B cell (primary cell): ENCODE results near the gene BPIFB6. TPM values are rescaled to one million over a fixed set of nuclear protein-coding genes. Genes with fewer than 3 reads are reported as not detected.

Experiments
- ATAC-seq: fragments of 200-7000 bp; cut with Tn5 transposase; one replicate; pipeline ENCODE4 v1.10.0; 2021; ENCODE audit warnings: low read depth, mild to moderate bottlenecking, moderate number of reproducible peaks, moderate library complexity
- CTCF ChIA-PET: fragments of 350-600 bp; sonication (Branson Sonifier 250); formaldehyde crosslinking; loops from one replicate; lab custom pipeline; 2021; ENCODE audit warnings: antibody characterized with exemption, inconsistent platforms; lab: Charles Lee
- POLR2A ChIA-PET: fragments of 350-600 bp; sonication (Branson Sonifier 250); formaldehyde crosslinking; loops from one replicate; lab custom pipeline; 2021; ENCODE audit warnings: antibody characterized with exemption; lab: Charles Lee
- DNase-seq: peaks from one replicate; pipeline ENCODE4 v3.0.0; 2013
- H2AFZ ChIP-seq: 2 replicates; pipeline ENCODE4 v1.6.1; 2012; ENCODE audit warnings: mild to moderate bottlenecking, low read depth, low read length; ENCODE audit not compliant: insufficient read depth, poor library complexity, severe bottlenecking
- H3K27ac ChIP-seq, 2 donors: 1 replicate in 1 of 2; 2 replicates in 1 of 2; pipeline ENCODE4 v1.5.1; 2012 to 2013; ENCODE audit warnings: low read length in 2 of 2, mild to moderate bottlenecking in 2 of 2, moderate library complexity in 1 of 2
- H3K27me3 ChIP-seq, 4 experiments: fragments of 200-600 bp in 1 of 4; sonication (generic) in 1 of 4; replicated peaks in 1 of 4; 1 replicate in 2 of 4; 2 replicates in 2 of 4; pipeline versions ENCODE4 v1.6.1 to v1.7.0; 2013 to 2016; ENCODE audit warnings: low read length in 3 of 4, mild to moderate bottlenecking in 2 of 4, mixed read lengths in 1 of 4, moderate library complexity in 1 of 4; ENCODE audit not compliant: insufficient read depth in 4 of 4, control insufficient read depth in 3 of 4; ENCODE audit errors: control extremely low read depth in 1 of 4
- H3K36me3 ChIP-seq, 2 experiments: replicated peaks in 1 of 2; 1 replicate in 1 of 2; 2 replicates in 1 of 2; pipeline versions ENCODE4 v1.6.1 to v1.7.1; 2013; ENCODE audit warnings: low read length in 1 of 2; ENCODE audit not compliant: insufficient read depth in 2 of 2, control insufficient read depth in 1 of 2; ENCODE audit errors: control extremely low read depth in 1 of 2, extremely low read depth in 1 of 2
- H3K4me1 ChIP-seq, 2 donors: fragments of 200-600 bp in 1 of 2; sonication (generic) in 1 of 2; 1 replicate in 1 of 2; 2 replicates in 1 of 2; pipeline versions ENCODE4 v1.5.1 to v1.6.1; 2013 to 2017; ENCODE audit warnings: low read length in 2 of 2; ENCODE audit not compliant: control insufficient read depth in 2 of 2, insufficient read depth in 2 of 2
- H3K4me2 ChIP-seq: replicated peaks from 2 replicates; pipeline ENCODE3; 2012; ENCODE audit warnings: mild to moderate bottlenecking, low read depth, low read length; ENCODE audit not compliant: poor library complexity, severe bottlenecking
- H3K4me3 ChIP-seq, 5 experiments: fragments of 200-600 bp in 1 of 5; sonication (generic) in 1 of 5; 1 replicate in 3 of 5; 2 replicates in 2 of 5; pipeline versions ENCODE4 v1.5.1 to v1.7.0; 2011 to 2016; ENCODE audit warnings: low read length in 4 of 5, mild to moderate bottlenecking in 4 of 5, low read depth in 2 of 5, control low read depth in 1 of 5, moderate library complexity in 1 of 5; ENCODE audit not compliant: insufficient read depth in 1 of 5; ENCODE audit errors: control extremely low read depth in 1 of 5, extremely low read depth in 1 of 5
- H3K79me2 ChIP-seq: fragments of 200-600 bp; sonication (generic); one replicate; pipeline ENCODE4 v1.6.0; 2016; ENCODE audit warnings: low read length; ENCODE audit not compliant: control insufficient read depth, insufficient read depth
- H3K9ac ChIP-seq: fragments of 200-600 bp; sonication (generic); 2 replicates; pipeline ENCODE4 v1.6.1; 2017; ENCODE audit warnings: mild to moderate bottlenecking, low read length, moderate library complexity
- H3K9me3 ChIP-seq, 3 donors: one replicate each; pipeline versions ENCODE4 v1.6.1 to v1.7.1; 2013; ENCODE audit warnings: low read length in 2 of 3; ENCODE audit not compliant: control insufficient read depth in 2 of 3, insufficient read depth in 1 of 3; ENCODE audit errors: control extremely low read depth in 1 of 3
- H4K20me1 ChIP-seq: 2 replicates; pipeline ENCODE4 v1.6.0; 2012; ENCODE audit warnings: mild to moderate bottlenecking, low read length; ENCODE audit not compliant: insufficient read depth, control insufficient read depth, poor library complexity, severe bottlenecking
- H3K27ac Mint-ChIP-seq: one replicate; pipeline ENCODE4 v1.8.0; 2021; ENCODE audit warnings: mixed read lengths
- H3K27me3 Mint-ChIP-seq: one replicate; pipeline ENCODE4 v1.8.0; 2021; ENCODE audit warnings: mixed read lengths
- H3K4me1 Mint-ChIP-seq: one replicate; pipeline ENCODE4 v1.8.0; 2021; ENCODE audit warnings: mixed read lengths
- H3K4me3 Mint-ChIP-seq: one replicate; pipeline ENCODE4 v1.8.0; 2021; ENCODE audit warnings: mixed read lengths
- H3K9me3 Mint-ChIP-seq: one replicate; pipeline ENCODE4 v1.8.0; 2022; ENCODE audit warnings: mixed read lengths; ENCODE audit not compliant: insufficient read depth
- EZH2 ChIP-seq: IDR thresholded peaks from 2 replicates; pipeline ENCODE4 v1.6.1; 2012; ENCODE audit warnings: borderline replicate concordance, low read depth, mild to moderate bottlenecking, moderate library complexity, low read length; ENCODE audit not compliant: insufficient read depth, poor library complexity, severe bottlenecking
- WGBS: methylation state at CpG from one replicate; pipeline ENCODE4 v1.1.5; 2013; ENCODE audit warnings: missing lambda C conversion rate; ENCODE audit not compliant: insufficient coverage; 5-methylcytosine and 5-hydroxymethylcytosine counted together
- intact Hi-C: fragments of 100-400 bp; cut with micrococcal nuclease; formaldehyde crosslinking; loops from one replicate; pipeline ENCODE4 v1.10.0; 2022
- polyA plus RNA-seq: library from polyadenylated mRNA; depleted of rRNA; stranded (reverse); fragments of >200 nt; gene quantifications from 2 replicates; pipeline ENCODE4 v1.2.3, GENCODE V29; 2012
- total RNA-seq, 2 donors: library from RNA; stranded (reverse); fragments of 120-200 nt in 1 of 2; gene quantifications; 1 replicate in 1 of 2; 2 replicates in 1 of 2; pipeline versions ENCODE4 v1.2.3 to v1.2.4, GENCODE V29; 2013 to 2022
- TF ChIP-seq, protein P1 (sequence below): fragments of 200-600 bp; IDR thresholded peaks from one replicate; pipeline ENCODE4 v1.8.0; 2022; ENCODE audit warnings: antibody characterized with exemption, mild to moderate bottlenecking

BPIFB6 gene
- total and polyA plus RNA-seq, 2 donors (not counting 1 experiment from before 2014, with no cell fraction given): not detected

DNA sequence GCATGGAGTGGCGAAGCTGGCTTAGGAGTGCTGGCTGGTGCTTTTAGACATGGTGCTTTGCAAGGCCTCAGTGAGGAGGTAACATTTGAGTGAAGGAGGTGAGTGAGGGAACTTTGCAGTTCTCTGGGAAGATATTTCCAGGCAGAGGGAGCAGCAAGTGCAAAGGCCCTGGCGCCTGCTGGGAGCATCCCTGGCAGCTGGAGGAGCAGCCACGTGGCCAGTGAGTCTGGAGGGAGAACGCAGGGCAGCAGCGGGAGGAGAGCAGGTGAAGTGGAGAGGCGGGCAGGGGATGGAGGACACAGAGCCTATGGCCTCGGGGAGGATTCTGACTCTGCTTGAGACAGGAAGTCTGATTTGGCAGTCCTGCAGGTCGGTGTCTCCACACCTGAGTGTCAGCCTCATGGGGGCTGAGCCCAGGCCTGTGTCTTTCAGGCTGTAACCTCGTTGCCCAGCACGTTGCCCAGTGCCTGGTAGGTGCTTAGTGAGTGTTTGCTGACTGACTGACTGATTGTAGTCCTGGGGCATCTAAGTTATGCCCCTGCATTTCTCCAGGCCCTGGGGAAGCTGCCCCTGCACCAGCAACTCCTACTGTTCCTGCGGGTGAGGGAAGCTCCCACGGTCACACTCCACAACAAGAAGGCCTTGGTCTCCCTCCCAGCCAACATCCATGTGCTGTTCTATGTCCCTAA lies 36.9 kb downstream of the BPIFB6 start:
- H2AFZ ChIP-seq: no peak overlapping the region
- peaks cover 7% of the 10 kb centered on the region for H3K27me3 Mint-ChIP-seq
- POLR2A ChIA-PET: no interaction called here
- ATAC-seq (no peak), DNase-seq (no peak)
- no peaks in the 10 kb centered on the region for H3K36me3 ChIP-seq
- no peaks in the 10 kb centered on the region for H3K27me3 ChIP-seq
- H4K20me1 ChIP-seq: no peaks in the 10 kb centered on the region
- no peaks in the 10 kb centered on the region for H3K79me2 ChIP-seq
- H3K9ac ChIP-seq: no peak overlapping the region
- 90% methylated on average over 12 of the region's 12 CpGs for WGBS
- H3K4me3 ChIP-seq: no peak overlapping the region
- H3K27ac ChIP-seq: no peak overlapping the region
- H3K4me3 Mint-ChIP-seq: no peak overlapping the region
- no peaks in the 10 kb centered on the region for H3K4me1 Mint-ChIP-seq
- no peak for TF ChIP-seq EZH2
- TF ChIP-seq, protein P1, sequence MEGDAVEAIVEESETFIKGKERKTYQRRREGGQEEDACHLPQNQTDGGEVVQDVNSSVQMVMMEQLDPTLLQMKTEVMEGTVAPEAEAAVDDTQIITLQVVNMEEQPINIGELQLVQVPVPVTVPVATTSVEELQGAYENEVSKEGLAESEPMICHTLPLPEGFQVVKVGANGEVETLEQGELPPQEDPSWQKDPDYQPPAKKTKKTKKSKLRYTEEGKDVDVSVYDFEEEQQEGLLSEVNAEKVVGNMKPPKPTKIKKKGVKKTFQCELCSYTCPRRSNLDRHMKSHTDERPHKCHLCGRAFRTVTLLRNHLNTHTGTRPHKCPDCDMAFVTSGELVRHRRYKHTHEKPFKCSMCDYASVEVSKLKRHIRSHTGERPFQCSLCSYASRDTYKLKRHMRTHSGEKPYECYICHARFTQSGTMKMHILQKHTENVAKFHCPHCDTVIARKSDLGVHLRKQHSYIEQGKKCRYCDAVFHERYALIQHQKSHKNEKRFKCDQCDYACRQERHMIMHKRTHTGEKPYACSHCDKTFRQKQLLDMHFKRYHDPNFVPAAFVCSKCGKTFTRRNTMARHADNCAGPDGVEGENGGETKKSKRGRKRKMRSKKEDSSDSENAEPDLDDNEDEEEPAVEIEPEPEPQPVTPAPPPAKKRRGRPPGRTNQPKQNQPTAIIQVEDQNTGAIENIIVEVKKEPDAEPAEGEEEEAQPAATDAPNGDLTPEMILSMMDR: no peak
- no peaks in the 10 kb centered on the region for H3K9me3 Mint-ChIP-seq
- no peaks in the 10 kb centered on the region for H3K4me1 ChIP-seq
- H3K4me2 ChIP-seq: no peak overlapping the region
- H3K27ac Mint-ChIP-seq: no peak overlapping the region
- H3K9me3 ChIP-seq: no peaks in the 10 kb centered on the region
- CTCF ChIA-PET: interaction anchor here (1.1 kb wide), 1 partner anchor 166 kb away, joined by 3 read pairs; no protein-coding TSS in a partner anchor
- intact Hi-C loops: no loop called here

DNA sequence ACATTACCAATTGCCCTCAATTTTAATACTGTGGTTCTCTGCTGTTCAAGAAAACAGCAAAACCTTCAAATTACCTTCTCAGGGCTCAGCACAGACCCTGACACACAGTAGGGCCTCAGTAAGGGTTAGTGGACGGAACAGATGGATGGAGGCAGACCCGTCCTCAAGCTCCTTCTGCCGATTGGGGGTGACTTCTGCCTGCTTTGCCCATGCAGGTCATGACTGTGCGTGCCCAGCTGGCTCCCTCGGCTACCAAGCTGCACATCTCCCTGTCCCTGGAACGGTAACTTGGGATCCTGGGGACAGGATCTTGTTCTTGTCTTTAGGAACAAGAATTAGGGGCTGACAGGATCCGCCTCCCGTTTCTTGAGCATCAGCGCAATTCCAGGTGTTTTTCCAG lies 38.2 kb downstream of the BPIFB6 start:
- intact Hi-C loops: no loop called here
- TF ChIP-seq, protein P1: no peak
- no peak for TF ChIP-seq EZH2
- Histone ChIP-seq H3K27ac (no peak overlapping the region), H4K20me1 (no peaks in the 10 kb centered on the region), H2AFZ (no peak overlapping the region), H3K36me3 (no peaks in the 10 kb centered on the region), H3K27me3 (no peaks in the 10 kb centered on the region), H3K4me3 (no peak overlapping the region), H3K9me3 (no peaks in the 10 kb centered on the region), H3K4me1 (no peaks in the 10 kb centered on the region), H3K79me2 (no peaks in the 10 kb centered on the region), H3K9ac (no peak overlapping the region), H3K4me2 (no peak overlapping the region)
- ChIA-PET POLR2A (no interaction called here), CTCF (no interaction called here)
- Mint-ChIP-seq H3K4me3 (no peak overlapping the region), H3K27me3 (peaks cover 7% of the 10 kb centered on the region), H3K4me1 (no peaks in the 10 kb centered on the region), H3K9me3 (no peaks in the 10 kb centered on the region), H3K27ac (no peak overlapping the region)
- ATAC-seq (no peak), DNase-seq (no peak)
- 89% methylated on average over 9 of the region's 9 CpGs for WGBS
